K562 (cell line): ENCODE results near the gene LY6G6D. TPM values are rescaled to one million over a fixed set of nuclear protein-coding genes. Genes with fewer than 3 reads are reported as not detected.

Source experiments
- ATF4 ChIP-seq: fragments of 450-650 bp; formaldehyde crosslinking; IDR thresholded peaks from 2 replicates; pipeline ENCODE4 v1.4.0; 2022; ENCODE audit warnings: mild to moderate bottlenecking, moderate library complexity
- BRD9 ChIP-seq: fragments of 450-650 bp; IDR thresholded peaks from 2 replicates; pipeline ENCODE4 v1.6.1; 2018; ENCODE audit warnings: low read depth; ENCODE audit not compliant: partially characterized antibody
- E2F8 ChIP-seq: fragments of 450-650 bp; IDR thresholded peaks from 2 replicates; pipeline ENCODE4 v1.7.1; 2018; ENCODE audit warnings: mild to moderate bottlenecking, low read depth; ENCODE audit not compliant: partially characterized antibody
- FOXA1 ChIP-seq: fragments of 450-650 bp; IDR thresholded peaks from 2 replicates; pipeline ENCODE4 v1.6.1; 2016; ENCODE audit warnings: mild to moderate bottlenecking, borderline replicate concordance
- GABPA ChIP-seq: fragments of 200-800 bp; sonication (Bioruptor generic); conservative IDR thresholded peaks from 2 replicates; pipeline ENCODE4 v1.6.1; 2016; ENCODE audit warnings: low read depth, missing genetic modification characterization, missing compliant biosample characterization
- KLF1 ChIP-seq: fragments of 450-650 bp; IDR thresholded peaks from 2 replicates; pipeline ENCODE4 v1.6.1; 2016; ENCODE audit warnings: missing genetic modification characterization, missing compliant biosample characterization
- MIER1 ChIP-seq: fragments of 450-650 bp; IDR thresholded peaks from 2 replicates; pipeline ENCODE4 v1.6.1; 2016; ENCODE audit warnings: antibody characterized with exemption, mild to moderate bottlenecking, low read depth
- NR1H2 ChIP-seq: sonication (generic); formaldehyde crosslinking; IDR thresholded peaks from 2 replicates; pipeline ENCODE4 v1.4.0; 2020; ENCODE audit warnings: mild to moderate bottlenecking, missing genetic modification reagents
- SREBF1 ChIP-seq: fragments of 150-350 bp; IDR thresholded peaks from 2 replicates; pipeline ENCODE4 v1.6.1; 2014; ENCODE audit warnings: antibody characterized with exemption, low read depth, low read length, borderline replicate concordance
- ZMIZ1 ChIP-seq, 2 experiments: fragments of 150-350 bp in 1 of 2; IDR thresholded peaks; 2 replicates each; pipeline ENCODE4 v1.6.1; 2012 to 2016; ENCODE audit warnings: low read depth in 2 of 2, low read length in 2 of 2, mild to moderate bottlenecking in 1 of 2, moderate library complexity in 1 of 2
- ZNF174 ChIP-seq: fragments of 250-450 bp; sonication (Bioruptor Pico); IDR thresholded peaks from 2 replicates; pipeline ENCODE4 v1.4.0; 2020; ENCODE audit warnings: mild to moderate bottlenecking
- ZNF224 ChIP-seq: sonication (generic); formaldehyde crosslinking; IDR thresholded peaks from 2 replicates; pipeline ENCODE4 v1.8.0; 2022; ENCODE audit warnings: mild to moderate bottlenecking, missing genetic modification reagents
- ZNF586 ChIP-seq: fragments of 450-650 bp; formaldehyde crosslinking; conservative IDR thresholded peaks from 2 replicates; pipeline ENCODE4 v1.4.0; 2020; ENCODE audit warnings: mild to moderate bottlenecking, moderate library complexity
- ZNF609 ChIP-seq: sonication (generic); formaldehyde crosslinking; IDR thresholded peaks from 2 replicates; pipeline ENCODE4 v1.8.1; 2023; ENCODE audit warnings: missing genetic modification reagents, mild to moderate bottlenecking, borderline replicate concordance
- polyA plus RNA-seq, 8 experiments: library from polyadenylated mRNA; depleted of rRNA in 4 of 8; stranded (reverse) in 5 of 8; unstranded in 3 of 8; fragments of >200 nt; fragmentation: Nextera tagmentation in 2 of 8; fragmentation: Illumina TruSeq in 1 of 8; extraction: Ambion mirVana in 2 of 8; extraction: Trizol in 1 of 8; gene quantifications; 2 replicates each; pipeline versions ENCODE4 v1.2.1 to v1.2.3, GENCODE V29; 2011 to 2014; ENCODE audit warnings: inconsistent platforms in 1 of 8, missing spikeins in 1 of 8
- total RNA-seq, 7 experiments: library from RNA; depleted of rRNA in 6 of 7; stranded (reverse); fragments of >200 nt in 6 of 7; fragmentation: Illumina TruSeq in 2 of 7; extraction: Trizol in 2 of 7; gene quantifications; 2 replicates each; pipeline versions ENCODE4 v1.2.1 to v1.2.3, GENCODE V29; 2011 to 2021; ENCODE audit warnings: low replicate concordance in 1 of 7

The LY6G6D gene
- total and polyA plus RNA-seq, 9 of the 15 experiments (the other 6 are each of a cell fraction or from before 2014, with no cell fraction given): 0.30 to 0.38 TPM; not detected in 7

GRCh38 chr6:31680226-31681134 lies 34.7 kb upstream of the LY6G6D start, which contains the start of gene LY6G5C (continued):
- TF ChIP-seq E2F8 (peak; percentile 30), ATF4 (CRISPR knock-in tag) (peak; percentile 11; the same call in 1 of the 2 replicates), FOXA1 (no peak), SREBF1 (no peak), ZNF224 (CRISPR knock-in tag) (no peak), ZNF609 (CRISPR knock-in tag) (no peak), ZMIZ1 (IDR thresholded peaks at IDR 0.05; ENCODE audit: low read depth in 2 of 2, low read length in 2 of 2) (peak; percentile 55 to 61; a peak in 2 of 4 replicates), GABPA (tag) (no peak), KLF1 (tag) (0 out of 2 replicates have a peak, but pooled peaks have one; percentile 48), ZNF586 (CRISPR knock-in tag) (no peak), ZNF174 (CRISPR knock-in tag) (no peak), NR1H2 (peak; percentile 35; the same call in 1 of the 2 replicates), MIER1 (no peak), BRD9 (peak; percentile 72)
